ENCODE data around the gene LRRC27.

Gene LRRC27

GRCh38 chr10:132414402-132415016 lies 82.5 kb downstream of the LRRC27 start:
- DNase-seq (ENCODE audit: low read depth): no peak

- no peak for DNase-seq (ENCODE audit: low read depth)
Observed at GRCh38 chr10:132415255-132415654, 83.3 kb downstream of the LRRC27 start.

GRCh38 chr10:132415956-132416355 lies 84.0 kb downstream of the LRRC27 start:
- DNase-seq (ENCODE audit: low read depth): no peak

GRCh38 chr10:132416566-132417256 lies 84.7 kb downstream of the LRRC27 start:
- no peak for DNase-seq (ENCODE audit: low read depth)

- DNase-seq (ENCODE audit: low read depth): no peak
Observed at GRCh38 chr10:132417257-132417910, 85.4 kb downstream of the LRRC27 start.

GRCh38 chr10:132417957-132418441 lies 86.0 kb downstream of the LRRC27 start:
- no peak for DNase-seq (ENCODE audit: low read depth)

GRCh38 chr10:132418527-132419416 lies 86.8 kb downstream of the LRRC27 start:
- DNase-seq (ENCODE audit: low read depth): no peak

GRCh38 chr10:132419538-132420468 lies 87.8 kb downstream of the LRRC27 start:
- no peak for DNase-seq (ENCODE audit: low read depth)

- DNase-seq (ENCODE audit: low read depth): no peak
Observed at GRCh38 chr10:132420469-132420980, 88.5 kb downstream of the LRRC27 start.

- no peak for DNase-seq (ENCODE audit: low read depth)
Observed at GRCh38 chr10:132420981-132421846, 89.2 kb downstream of the LRRC27 start.

GRCh38 chr10:132421847-132422751 lies 90.1 kb downstream of the LRRC27 start:
- DNase-seq (ENCODE audit: low read depth): no peak

GRCh38 chr10:132422903-132423825 lies 91.2 kb downstream of the LRRC27 start:
- no peak for DNase-seq (ENCODE audit: low read depth)

GRCh38 chr10:132423966-132424861 lies 92.2 kb downstream of the LRRC27 start:
- no peak for DNase-seq (ENCODE audit: low read depth)

GRCh38 chr10:132425029-132425756 lies 93.2 kb downstream of the LRRC27 start:
- no peak for DNase-seq (ENCODE audit: low read depth)

GRCh38 chr10:132425757-132426155 lies 93.8 kb downstream of the LRRC27 start:
- no peak for DNase-seq (ENCODE audit: low read depth)

Measured in stimulated activated CD8-positive, alpha-beta memory T cell treated with anti-CD3 and anti-CD28 coated beads, Interleukin-12 subunit alpha, Interleukin-12 subunit beta, amount 100 ng/mL, for 4 hours (primary cell).